Muscle layer of colon (tissue), 2 donors: Measurements from ENCODE around the gene SLC7A1.

Experiments used
- H3K27ac ChIP-seq: one replicate; pipeline ENCODE4 v1.7.0; 2013; ENCODE audit warnings: low read depth, mild to moderate bottlenecking, low read length, moderate library complexity
- H3K27me3 ChIP-seq, 2 donors: one replicate each; pipeline ENCODE4 v1.7.0; 2013; ENCODE audit warnings: low read length in 2 of 2, mild to moderate bottlenecking in 2 of 2; ENCODE audit not compliant: insufficient read depth in 2 of 2, control insufficient read depth in 1 of 2
- H3K36me3 ChIP-seq: one replicate; pipeline ENCODE4 v1.7.0; 2013; ENCODE audit warnings: mild to moderate bottlenecking, low read length; ENCODE audit not compliant: insufficient read depth
- H3K4me1 ChIP-seq: one replicate; pipeline ENCODE4 v1.7.0; 2013; ENCODE audit warnings: mild to moderate bottlenecking, low read length; ENCODE audit not compliant: insufficient read depth
- H3K4me3 ChIP-seq, 2 donors: one replicate each; pipeline ENCODE4 v1.7.0; 2013; ENCODE audit warnings: low read length in 2 of 2, low read depth in 1 of 2, mild to moderate bottlenecking in 1 of 2, moderate library complexity in 1 of 2
- H3K9ac ChIP-seq: one replicate; pipeline ENCODE4 v1.7.0; 2013; ENCODE audit warnings: low read length
- H3K9me3 ChIP-seq: one replicate; pipeline ENCODE4 v1.7.0; 2013; ENCODE audit warnings: mild to moderate bottlenecking, low read length
- donor health status: abdominal sarcoma.
- donor health status: Adenocarcinoma of cecum.

The SLC7A1 gene

GRCh38 chr13:29582171-29582570 lies 13.3 kb downstream of the SLC7A1 start:
- Histone ChIP-seq H3K9me3 (no peaks in the 10 kb centered on the region), H3K9ac (no peak overlapping the region), H3K4me1 (peaks cover 42% of the 10 kb centered on the region), H3K36me3 (no peaks in the 10 kb centered on the region), H3K27me3 (no peaks in the 10 kb centered on the region), H3K4me3 (no peak overlapping the region), H3K27ac (no peak overlapping the region)

GRCh38 chr13:29581666-29582065 lies 13.8 kb downstream of the SLC7A1 start:
- Histone ChIP-seq H3K27ac (no peak overlapping the region), H3K9ac (no peak overlapping the region)

GRCh38 chr13:29579094-29579493 lies 16.4 kb downstream of the SLC7A1 start:
- no peak overlapping the region for H3K4me3 ChIP-seq
- H3K27ac ChIP-seq = no peak overlapping the region
- no peak overlapping the region for H3K9ac ChIP-seq
- peaks cover 49% of the 10 kb centered on the region for H3K4me1 ChIP-seq
- no peaks in the 10 kb centered on the region for H3K36me3 ChIP-seq
- H3K27me3 ChIP-seq = no peaks in the 10 kb centered on the region
- H3K9me3 ChIP-seq = no peaks in the 10 kb centered on the region

More at GRCh38 chr13:29581666-29582065, 13.8 kb downstream of the SLC7A1 start:
- Histone ChIP-seq H3K4me1 (peaks cover 46% of the 10 kb centered on the region), H3K9me3 (no peaks in the 10 kb centered on the region), H3K27me3 (no peaks in the 10 kb centered on the region), H3K4me3 (no peak overlapping the region), H3K36me3 (no peaks in the 10 kb centered on the region)

- Histone ChIP-seq H3K9me3 (no peaks in the 10 kb centered on the region), H3K9ac (no peak overlapping the region), H3K27ac (no peak overlapping the region), H3K27me3 (no peaks in the 10 kb centered on the region), H3K4me3 (no peak overlapping the region), H3K36me3 (no peaks in the 10 kb centered on the region), H3K4me1 (peaks cover 54% of the 10 kb centered on the region)
These were observed 17.0 kb downstream of the SLC7A1 start for GRCh38 chr13:29578300-29579085.

- peaks cover 63% of the 10 kb centered on the region for H3K4me1 ChIP-seq
- no peak overlapping the region for H3K4me3 ChIP-seq
- no peak overlapping the region for H3K27ac ChIP-seq
- no peaks in the 10 kb centered on the region for H3K36me3 ChIP-seq
- no peak overlapping the region for H3K9ac ChIP-seq
- no peaks in the 10 kb centered on the region for H3K27me3 ChIP-seq
- H3K9me3 ChIP-seq = no peaks in the 10 kb centered on the region
These were observed 18.1 kb downstream of the SLC7A1 start for GRCh38 chr13:29577136-29578051.

- H3K4me3 ChIP-seq = no peak overlapping the region
- H3K9me3 ChIP-seq = no peaks in the 10 kb centered on the region
- H3K27ac ChIP-seq = no peak overlapping the region
- no peaks in the 10 kb centered on the region for H3K27me3 ChIP-seq
- H3K4me1 ChIP-seq = peaks cover 55% of the 10 kb centered on the region
- H3K36me3 ChIP-seq = no peaks in the 10 kb centered on the region
- no peak overlapping the region for H3K9ac ChIP-seq
These were observed 18.9 kb downstream of the SLC7A1 start for GRCh38 chr13:29576581-29576980.

- H3K27ac ChIP-seq = no peak overlapping the region
- H3K9ac ChIP-seq = no peak overlapping the region
- H3K9me3 ChIP-seq = no peaks in the 10 kb centered on the region
- H3K27me3 ChIP-seq = no peaks in the 10 kb centered on the region
- no peaks in the 10 kb centered on the region for H3K36me3 ChIP-seq
- H3K4me1 ChIP-seq = peaks cover 44% of the 10 kb centered on the region
- H3K4me3 ChIP-seq = no peak overlapping the region
These were observed 20.4 kb downstream of the SLC7A1 start for GRCh38 chr13:29575098-29575497.

- Histone ChIP-seq H3K36me3 (no peaks in the 10 kb centered on the region), H3K4me1 (peaks cover 44% of the 10 kb centered on the region), H3K9ac (no peak overlapping the region), H3K4me3 (no peak overlapping the region), H3K9me3 (no peaks in the 10 kb centered on the region), H3K27ac (no peak overlapping the region), H3K27me3 (no peaks in the 10 kb centered on the region)
These were observed 22.3 kb downstream of the SLC7A1 start for GRCh38 chr13:29573190-29573589.

GRCh38 chr13:29572575-29572974 lies 22.9 kb downstream of the SLC7A1 start:
- H3K4me3 ChIP-seq = no peak overlapping the region
- peaks cover 44% of the 10 kb centered on the region for H3K4me1 ChIP-seq
- H3K9me3 ChIP-seq = no peaks in the 10 kb centered on the region
- H3K27me3 ChIP-seq = no peaks in the 10 kb centered on the region
- H3K36me3 ChIP-seq = no peaks in the 10 kb centered on the region
- no peak overlapping the region for H3K27ac ChIP-seq
- H3K9ac ChIP-seq = no peak overlapping the region

- H3K36me3 ChIP-seq = no peaks in the 10 kb centered on the region
- H3K27ac ChIP-seq = no peak overlapping the region
- H3K4me1 ChIP-seq = peaks cover 39% of the 10 kb centered on the region
- H3K27me3 ChIP-seq = no peaks in the 10 kb centered on the region
- no peak overlapping the region for H3K4me3 ChIP-seq
- H3K9ac ChIP-seq = no peak overlapping the region
- H3K9me3 ChIP-seq = no peaks in the 10 kb centered on the region
These were observed 23.5 kb downstream of the SLC7A1 start for GRCh38 chr13:29571876-29572570.

- no peak overlapping the region for H3K27ac ChIP-seq
- no peaks in the 10 kb centered on the region for H3K27me3 ChIP-seq
- H3K9ac ChIP-seq = no peak overlapping the region
- no peaks in the 10 kb centered on the region for H3K9me3 ChIP-seq
- peaks cover 35% of the 10 kb centered on the region for H3K4me1 ChIP-seq
- no peak overlapping the region for H3K4me3 ChIP-seq
- H3K36me3 ChIP-seq = no peaks in the 10 kb centered on the region
These were observed 25.3 kb downstream of the SLC7A1 start for GRCh38 chr13:29570051-29570654.
